Renal cortex interstitium (tissue), 15 donors: Measurements from ENCODE around the gene CALD1. TPM values are rescaled to one million over a fixed set of nuclear protein-coding genes. Genes with fewer than 3 reads are reported as not detected.

ENCODE experiments used
- DNase-seq, 11 donors: peaks; one replicate each; pipeline ENCODE4 v3.0.0-alpha.2; 2013; ENCODE audit warnings: low read depth in 9 of 11, low spot score in 4 of 11; ENCODE audit errors: extremely low read depth in 1 of 11
- long read RNA-seq, 16 experiments: transcript quantifications; one replicate each; lab custom pipeline, GENCODE V29; 2026
- polyA plus RNA-seq, 3 donors: library from polyadenylated mRNA; unstranded; fragments of 120-200 nt; gene quantifications; one replicate each; pipeline ENCODE4 v1.2.1, GENCODE V29; 2013; ENCODE audit not compliant: insufficient read length in 3 of 3

The CALD1 gene, protein sequence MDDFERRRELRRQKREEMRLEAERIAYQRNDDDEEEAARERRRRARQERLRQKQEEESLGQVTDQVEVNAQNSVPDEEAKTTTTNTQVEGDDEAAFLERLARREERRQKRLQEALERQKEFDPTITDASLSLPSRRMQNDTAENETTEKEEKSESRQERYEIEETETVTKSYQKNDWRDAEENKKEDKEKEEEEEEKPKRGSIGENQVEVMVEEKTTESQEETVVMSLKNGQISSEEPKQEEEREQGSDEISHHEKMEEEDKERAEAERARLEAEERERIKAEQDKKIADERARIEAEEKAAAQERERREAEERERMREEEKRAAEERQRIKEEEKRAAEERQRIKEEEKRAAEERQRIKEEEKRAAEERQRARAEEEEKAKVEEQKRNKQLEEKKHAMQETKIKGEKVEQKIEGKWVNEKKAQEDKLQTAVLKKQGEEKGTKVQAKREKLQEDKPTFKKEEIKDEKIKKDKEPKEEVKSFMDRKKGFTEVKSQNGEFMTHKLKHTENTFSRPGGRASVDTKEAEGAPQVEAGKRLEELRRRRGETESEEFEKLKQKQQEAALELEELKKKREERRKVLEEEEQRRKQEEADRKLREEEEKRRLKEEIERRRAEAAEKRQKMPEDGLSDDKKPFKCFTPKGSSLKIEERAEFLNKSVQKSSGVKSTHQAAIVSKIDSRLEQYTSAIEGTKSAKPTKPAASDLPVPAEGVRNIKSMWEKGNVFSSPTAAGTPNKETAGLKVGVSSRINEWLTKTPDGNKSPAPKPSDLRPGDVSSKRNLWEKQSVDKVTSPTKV
- polyA plus RNA-seq = 100 to 1,000 TPM; 220 to 274 (median 274) TPM
- long read RNA-seq, donor 1, full-length matches to known transcripts = 4 of 123 reads
- long read RNA-seq, donor 1, partial matches to known transcripts = 107 of 123 reads
- long read RNA-seq, donor 1, other reads (novel, unspliced or antisense) = 12 of 123 reads
- long read RNA-seq, donor 2, full-length matches to known transcripts = 10 of 146 reads
- long read RNA-seq, donor 2, partial matches to known transcripts = 126 of 146 reads
- long read RNA-seq, donor 2, other reads (novel, unspliced or antisense) = 10 of 146 reads
- long read RNA-seq, donor 3, full-length matches to known transcripts = 18 of 175 reads
- long read RNA-seq, donor 3, partial matches to known transcripts = 134 of 175 reads
- long read RNA-seq, donor 3, other reads (novel, unspliced or antisense) = 23 of 175 reads
- long read RNA-seq, donor 4, full-length matches to known transcripts = 22 of 82 reads
- long read RNA-seq, donor 4, partial matches to known transcripts = 54 of 82 reads
- long read RNA-seq, donor 4, other reads (novel, unspliced or antisense) = 6 of 82 reads
- long read RNA-seq, donor 5 = 0 reads
- long read RNA-seq, donor 6, full-length matches to known transcripts = 17 of 165 reads
- long read RNA-seq, donor 6, partial matches to known transcripts = 148 of 165 reads
- long read RNA-seq, donor 6, other reads (novel, unspliced or antisense) = 0 of 165 reads
- long read RNA-seq, donor 7, full-length matches to known transcripts = 14 of 126 reads
- long read RNA-seq, donor 7, partial matches to known transcripts = 92 of 126 reads
- long read RNA-seq, donor 7, other reads (novel, unspliced or antisense) = 20 of 126 reads
- long read RNA-seq, donor 8 = 0 reads
- long read RNA-seq, donor 9, full-length matches to known transcripts = 10 of 37 reads
- long read RNA-seq, donor 9, partial matches to known transcripts = 17 of 37 reads
- long read RNA-seq, donor 9, other reads (novel, unspliced or antisense) = 10 of 37 reads
- long read RNA-seq, donor 10, full-length matches to known transcripts = 17 of 94 reads
- long read RNA-seq, donor 10, partial matches to known transcripts = 67 of 94 reads
- long read RNA-seq, donor 10, other reads (novel, unspliced or antisense) = 10 of 94 reads
- long read RNA-seq, donor 11, full-length matches to known transcripts = 18 of 67 reads
- long read RNA-seq, donor 11, partial matches to known transcripts = 49 of 67 reads
- long read RNA-seq, donor 11, other reads (novel, unspliced or antisense) = 0 of 67 reads
- long read RNA-seq, donor 12, full-length matches to known transcripts = 4 of 58 reads
- long read RNA-seq, donor 12, partial matches to known transcripts = 46 of 58 reads
- long read RNA-seq, donor 12, other reads (novel, unspliced or antisense) = 8 of 58 reads
- long read RNA-seq, donor 13 = 0 reads
- long read RNA-seq, donor 14, full-length matches to known transcripts = 11 of 76 reads
- long read RNA-seq, donor 14, partial matches to known transcripts = 65 of 76 reads
- long read RNA-seq, donor 14, other reads (novel, unspliced or antisense) = 0 of 76 reads
- long read RNA-seq, donor 15, full-length matches to known transcripts = 9 of 27 reads
- long read RNA-seq, donor 15, partial matches to known transcripts = 18 of 27 reads
- long read RNA-seq, donor 15, other reads (novel, unspliced or antisense) = 0 of 27 reads
- long read RNA-seq, donor 16, full-length matches to known transcripts = 57 of 295 reads
- long read RNA-seq, donor 16, partial matches to known transcripts = 229 of 295 reads
- long read RNA-seq, donor 16, other reads (novel, unspliced or antisense) = 9 of 295 reads

DNA sequence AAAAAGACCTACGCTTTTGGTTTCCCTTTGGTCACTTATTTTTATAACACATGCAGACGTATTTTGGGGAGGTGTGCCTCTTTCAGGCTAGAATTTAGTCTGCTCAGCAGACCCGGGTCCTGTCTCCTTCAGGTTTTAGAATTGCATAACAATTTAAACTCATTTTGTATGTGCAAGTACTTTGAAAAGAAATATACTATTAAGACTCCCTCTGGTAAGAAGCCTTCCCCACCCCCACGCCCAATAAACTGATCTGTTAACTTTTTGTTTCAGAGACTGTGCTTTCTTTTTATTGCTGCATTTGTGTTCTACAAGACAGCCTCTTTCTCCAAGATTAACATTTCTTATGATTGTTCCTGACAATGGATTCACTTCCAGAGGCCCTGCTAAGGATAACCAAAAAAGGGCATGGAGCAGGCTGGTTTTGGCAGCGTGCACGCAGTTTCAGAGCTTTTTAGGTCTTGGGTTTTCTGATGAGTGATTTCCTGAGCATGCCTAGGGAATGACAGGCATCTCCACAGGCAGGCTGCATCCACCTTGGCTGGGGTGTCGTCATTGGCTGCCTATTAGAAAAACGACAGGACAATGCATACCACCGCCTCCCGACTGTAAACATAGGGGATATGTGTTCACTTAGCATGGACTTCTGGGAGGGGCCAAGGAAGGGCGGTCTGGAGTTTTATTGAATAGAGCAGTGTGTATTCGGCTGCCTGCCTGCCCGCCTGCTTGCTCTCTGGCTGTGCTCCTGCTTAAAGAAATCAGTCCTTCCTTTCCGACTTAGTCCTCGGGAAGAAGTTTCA lies at the start of gene CALD1:
Gene CALD1, plus strand, starts transcription at position 694 of the 800 bp plus-strand sequence. CDS start 88,100 bp downstream, outside the sequence.
- peak in 10 of 11 donors; percentile 50 to 82 (median 68) for DNase-seq

DNA sequence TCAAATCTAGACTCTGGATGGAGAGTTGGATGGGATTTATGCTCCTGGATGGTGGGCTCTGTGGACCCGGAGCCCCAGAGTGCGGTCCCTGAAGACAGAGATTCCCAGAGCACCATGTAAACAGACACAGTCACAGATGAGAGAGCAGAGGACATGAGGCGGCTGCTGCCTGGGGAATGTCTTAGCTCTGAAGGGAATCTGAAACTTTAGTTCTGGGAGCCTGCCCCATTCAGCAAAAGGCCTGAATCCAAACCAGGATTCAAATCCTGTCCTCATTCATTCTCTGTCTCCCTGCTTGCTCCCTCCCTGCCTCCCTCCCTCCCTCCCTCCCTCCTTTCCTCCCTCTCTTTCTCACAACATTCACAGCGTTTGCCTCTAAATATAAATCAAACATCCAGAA lies 49.5 kb upstream of the CALD1 start:
- peak in 5 of 11 donors; percentile 28 to 53 (median 40) for DNase-seq

DNA sequence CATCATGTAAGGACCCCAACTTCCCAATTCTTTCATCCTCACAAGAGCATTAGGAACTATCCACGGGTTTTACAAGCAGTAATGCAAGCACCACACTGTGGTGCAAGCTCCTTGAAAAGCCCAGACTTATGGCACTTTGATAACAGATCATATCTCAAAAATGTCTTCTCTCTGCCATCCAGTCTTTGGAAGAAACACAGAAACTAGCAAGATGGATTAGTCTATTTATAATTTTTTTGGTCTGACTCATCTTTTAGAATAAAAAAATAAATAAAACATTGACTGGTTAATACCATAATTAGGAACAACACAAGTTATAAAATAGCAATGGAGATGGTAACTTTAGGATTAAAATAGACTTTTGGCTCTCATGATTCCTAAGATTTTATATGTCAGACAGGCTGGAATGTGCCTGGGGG lies 49.0 kb upstream of the CALD1 start:
- DNase-seq = no peak

DNA sequence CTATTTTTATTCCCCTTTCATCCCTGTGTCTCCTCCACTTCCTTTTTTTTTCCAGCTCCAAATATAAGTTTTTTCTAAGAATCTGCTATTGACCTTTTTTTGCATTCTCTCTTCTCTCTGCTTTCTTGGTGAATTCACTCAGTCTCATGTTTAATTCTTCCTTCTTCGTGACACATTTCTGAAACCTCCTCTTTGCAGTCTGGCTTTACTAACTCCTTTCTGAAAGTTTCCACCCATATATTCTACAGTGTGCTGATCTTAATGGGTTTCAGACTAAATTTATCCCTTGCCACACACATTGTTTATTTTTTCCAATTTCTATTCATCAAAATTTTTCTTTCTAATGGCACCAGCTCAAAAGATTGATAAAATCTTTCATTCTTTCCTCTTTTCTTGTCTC lies 47.8 kb upstream of the CALD1 start:
- DNase-seq = no peak

DNA sequence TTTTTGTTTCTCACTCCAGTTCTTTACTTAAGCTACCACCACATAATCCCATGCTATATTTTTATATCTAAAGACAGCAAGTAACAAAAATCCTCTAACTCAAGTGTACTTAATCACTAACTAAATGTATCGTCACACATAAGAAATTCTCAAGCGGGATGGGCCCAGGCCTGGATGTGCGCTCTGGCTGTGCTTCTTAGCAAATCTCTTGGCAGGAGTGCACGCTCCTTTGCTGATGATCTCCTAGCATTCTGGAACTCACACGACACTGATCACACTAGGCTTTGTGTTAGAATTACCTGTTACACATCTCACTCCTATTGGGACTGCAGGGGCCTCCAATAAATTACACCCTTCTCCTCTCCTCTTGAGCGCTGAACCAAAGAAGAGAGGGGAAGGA lies 46.7 kb upstream of the CALD1 start:
- no peak for DNase-seq

DNA sequence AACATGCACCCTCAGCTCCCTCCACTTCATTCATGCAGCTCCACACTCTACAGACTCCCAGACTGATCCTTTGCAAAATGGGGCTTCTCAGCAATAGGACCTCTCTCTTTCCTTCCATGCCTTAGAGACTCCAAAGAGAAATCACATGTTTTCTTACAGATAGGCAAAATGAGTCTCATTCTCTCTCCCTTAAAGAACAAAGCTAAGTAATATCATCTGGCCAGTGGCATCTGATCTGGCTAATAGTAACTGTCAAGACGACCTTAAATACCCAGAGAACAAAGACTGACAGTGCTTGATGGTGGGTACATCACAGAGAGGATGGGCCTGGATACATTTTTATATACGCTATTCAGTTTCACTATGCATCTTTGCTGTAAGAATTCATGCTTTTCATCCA lies 43.1 kb upstream of the CALD1 start:
- no peak for DNase-seq

DNA sequence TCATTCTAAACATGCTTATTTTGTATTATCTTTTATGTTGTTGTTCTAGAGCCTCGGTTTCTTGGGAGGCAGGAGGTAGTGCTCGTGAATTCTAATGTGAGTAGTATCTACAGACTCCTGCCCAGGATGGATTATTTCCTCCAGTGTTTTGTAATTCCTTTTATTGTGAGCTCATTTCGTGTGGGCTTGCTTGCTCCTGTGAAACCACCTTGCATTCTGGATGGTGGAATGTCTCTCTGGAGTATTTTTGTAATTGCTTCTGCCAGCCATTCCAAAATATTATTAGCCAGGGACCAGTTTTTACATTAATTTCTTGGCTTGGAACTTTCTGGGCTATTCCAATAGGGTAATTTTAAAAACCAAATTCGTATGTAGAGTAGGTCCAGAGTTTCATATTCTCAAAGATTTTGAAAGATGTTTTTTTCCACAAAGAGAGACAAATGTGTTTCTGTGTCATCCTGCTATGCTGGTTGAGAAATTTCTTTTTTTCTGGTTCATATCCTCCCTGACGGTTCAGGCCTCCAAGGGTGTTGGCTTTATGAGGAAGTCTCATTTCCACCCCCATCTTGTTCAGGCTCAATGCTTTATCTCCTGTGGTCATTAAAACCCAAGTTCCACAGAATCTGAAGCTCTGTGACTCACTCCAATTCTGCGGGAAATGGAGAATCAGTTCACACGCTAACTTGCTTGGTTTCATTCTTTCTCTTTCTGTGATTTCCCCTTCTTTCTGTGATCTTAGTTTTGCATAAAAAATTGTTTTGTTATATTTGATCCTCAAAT lies 41.7 kb upstream of the CALD1 start:
- no peak for DNase-seq

DNA sequence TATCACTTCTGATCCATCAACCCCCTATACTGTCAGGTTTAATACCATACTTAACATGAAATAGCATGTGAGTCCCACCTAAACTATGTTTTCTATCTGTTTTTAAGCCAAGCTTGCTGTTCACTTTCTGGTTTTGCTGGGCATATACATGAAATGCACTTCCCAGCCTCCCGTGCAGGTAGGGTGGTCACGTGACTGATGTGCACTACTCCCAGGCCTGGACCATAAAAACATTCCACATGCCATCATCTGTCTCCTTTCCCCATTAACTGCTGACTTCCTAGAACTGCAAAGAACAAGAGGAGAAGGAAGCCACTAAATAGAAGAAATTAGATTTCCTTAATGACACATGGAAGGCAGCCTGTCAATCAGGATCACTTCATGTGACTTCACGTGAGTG lies 40.1 kb upstream of the CALD1 start:
- DNase-seq = no peak

DNA sequence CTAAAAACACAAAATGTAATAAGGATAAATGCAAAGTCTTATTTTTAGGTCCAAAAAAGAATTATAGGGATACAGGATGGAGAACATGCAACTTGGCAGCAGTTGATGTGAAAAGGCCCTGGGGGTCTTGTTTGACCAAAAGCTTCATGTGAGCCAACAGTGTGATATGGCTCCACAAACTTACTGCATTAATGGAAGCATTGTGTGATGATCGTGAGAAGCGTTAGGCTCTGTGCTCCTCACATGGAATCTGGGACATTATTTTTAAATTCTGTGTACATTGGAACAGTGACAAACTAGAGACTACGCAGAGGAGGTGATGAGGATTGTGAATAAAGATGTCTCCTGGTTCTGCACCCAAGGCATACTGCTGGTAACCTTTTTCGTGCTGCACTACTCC lies 39.1 kb upstream of the CALD1 start:
- no peak for DNase-seq

DNA sequence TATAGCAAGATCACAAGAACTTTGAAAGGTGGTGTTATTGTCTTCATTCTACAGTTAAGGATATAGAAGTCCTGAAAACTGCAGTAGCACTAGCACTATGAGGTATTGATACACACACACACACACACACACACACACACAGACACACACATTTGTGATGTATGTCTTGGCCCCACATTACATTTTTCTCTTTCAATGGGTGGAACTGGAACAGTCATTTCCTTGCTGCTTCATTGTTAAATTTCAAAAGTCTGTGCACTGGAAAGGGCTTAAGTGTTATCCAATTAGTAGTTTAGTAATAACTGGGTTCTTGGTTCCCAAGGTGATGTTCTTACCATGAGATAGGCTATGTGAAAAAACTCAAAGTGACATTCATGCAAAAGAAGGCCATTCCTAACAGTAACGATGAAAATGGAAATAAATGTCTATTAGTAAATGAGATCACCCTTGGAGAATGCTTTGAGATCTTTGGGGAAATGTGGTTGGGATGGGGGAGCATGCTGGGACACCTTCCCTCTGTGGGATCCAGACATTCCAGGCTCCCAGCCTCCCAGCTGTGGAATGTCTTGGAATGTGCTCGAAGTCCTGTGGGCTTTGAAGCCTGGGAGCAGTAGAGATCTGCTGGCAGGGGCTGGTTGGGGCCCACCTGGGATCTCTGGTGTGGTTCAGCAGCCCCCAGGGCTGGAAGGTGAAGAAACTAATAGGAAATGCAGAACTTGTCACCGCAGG lies 37.4 kb upstream of the CALD1 start:
- DNase-seq = no peak

DNA sequence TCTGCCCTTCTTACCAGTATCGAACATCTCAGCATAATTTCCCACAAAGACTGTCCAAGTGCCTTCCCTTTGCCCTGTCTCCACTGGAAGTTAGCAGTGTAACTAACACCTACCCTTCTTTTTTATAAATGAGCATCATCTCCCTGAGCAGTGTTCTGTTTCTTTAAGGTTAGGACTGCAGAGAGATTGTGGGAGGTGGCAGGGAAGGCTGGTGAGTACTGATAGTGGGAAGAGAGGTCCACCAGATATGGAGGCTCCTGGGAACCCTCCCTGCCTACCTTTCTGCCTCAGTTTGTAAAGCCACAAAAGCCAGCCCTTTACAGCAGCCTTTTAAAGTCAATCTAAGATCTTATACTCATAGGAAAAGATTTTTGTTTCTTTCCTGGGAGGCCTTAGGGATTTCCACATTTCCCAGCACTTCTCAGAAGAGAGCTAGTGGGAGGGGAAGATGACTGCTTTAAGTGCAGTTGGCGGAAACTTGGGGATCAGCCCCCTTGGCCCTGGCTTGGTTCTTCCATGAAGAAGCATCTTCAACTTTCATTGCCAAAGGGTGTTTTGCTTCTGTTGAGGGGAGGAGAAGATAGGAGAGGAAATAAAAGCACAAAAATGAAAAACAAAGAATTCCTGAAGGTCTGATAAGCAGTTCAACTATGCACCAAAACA lies 36.6 kb upstream of the CALD1 start:
- DNase-seq = no peak

DNA sequence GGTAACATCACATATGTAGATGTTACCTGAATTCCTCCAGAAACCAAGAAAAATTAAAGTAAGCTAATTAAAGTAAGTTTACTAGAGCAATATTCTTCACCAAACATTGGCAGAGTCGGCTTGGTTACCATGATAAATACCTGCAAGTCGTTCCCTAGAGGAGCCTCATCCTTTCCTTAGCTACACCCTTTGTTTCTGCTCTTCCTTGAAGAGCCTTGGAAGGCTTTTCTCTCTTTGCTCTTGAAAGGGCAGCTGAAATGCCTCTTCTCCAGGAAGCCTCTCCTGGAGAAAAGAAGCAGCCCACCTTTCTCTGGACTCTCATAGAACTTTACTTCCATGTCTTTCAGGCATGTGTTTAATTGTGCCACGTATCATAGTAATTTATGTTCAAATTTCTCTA lies 34.9 kb upstream of the CALD1 start:
- no peak for DNase-seq

DNA sequence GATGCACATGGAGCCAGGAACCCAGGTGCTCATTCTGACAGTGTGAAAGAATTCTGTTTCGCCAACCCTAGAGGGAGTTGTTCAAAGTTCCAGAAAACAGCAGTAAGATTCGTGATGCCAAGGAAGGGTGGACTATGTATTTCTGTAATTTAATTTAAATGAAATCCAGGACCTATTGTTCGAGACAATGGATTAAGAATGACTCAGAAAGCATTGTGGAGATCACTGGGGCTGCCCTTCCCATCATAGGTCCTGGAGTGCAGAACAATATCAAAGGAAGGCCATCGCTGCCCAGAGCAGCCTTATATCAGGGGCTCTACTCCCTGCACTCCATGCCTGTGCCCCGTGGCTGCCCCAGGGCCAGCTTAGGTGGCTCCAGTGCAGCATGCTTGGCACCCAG lies 32.1 kb upstream of the CALD1 start:
- DNase-seq = no peak
